Measurements from ENCODE around the gene GLCCI1. TPM values are rescaled to one million over a fixed set of nuclear protein-coding genes. Genes with fewer than 3 reads are reported as not detected.

Gene GLCCI1
- polyA plus RNA-seq (2012; ENCODE audit: insufficient read depth, insufficient read length): 30.9 TPM

DNA sequence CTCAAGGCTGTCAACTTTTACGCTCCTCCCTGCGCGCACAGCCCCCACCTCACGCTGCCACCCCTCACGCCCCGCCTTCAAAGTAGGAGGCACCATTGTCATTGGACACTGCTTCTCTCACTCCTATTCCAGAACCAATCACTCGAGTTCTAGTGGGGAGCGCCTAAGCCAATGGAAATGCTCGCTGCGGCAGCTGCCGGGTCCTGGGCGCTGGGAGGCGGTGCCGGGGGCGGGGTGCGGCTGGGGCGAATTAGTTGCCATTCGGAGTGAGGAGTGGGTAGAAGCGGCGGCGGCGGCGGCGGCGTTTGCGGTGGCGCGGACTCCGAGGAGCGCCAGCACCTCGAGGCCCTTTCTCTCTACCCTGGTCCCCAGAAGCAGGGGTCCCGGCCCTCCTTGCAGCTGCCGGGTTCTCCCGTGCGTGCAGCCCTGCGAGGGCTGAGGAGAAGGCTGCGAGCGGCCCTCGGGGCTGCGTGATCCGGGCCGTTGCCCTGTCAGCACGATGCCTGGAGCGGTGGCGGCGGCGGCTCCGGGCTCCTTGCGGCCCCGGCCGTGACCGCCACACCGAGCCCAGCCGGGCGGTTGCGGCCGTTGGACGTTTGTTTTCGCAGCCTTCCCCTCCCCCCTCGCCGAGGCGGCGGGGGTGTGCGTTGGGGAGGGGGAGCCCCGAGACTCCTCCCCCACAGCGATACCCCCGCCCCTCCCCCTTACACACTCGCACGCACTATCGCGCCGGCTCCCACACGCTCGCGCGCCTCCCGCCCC, at the start of gene GLCCI1:
Gene GLCCI1, plus strand, starts transcription at position 253 of the 762 bp plus-strand sequence. CDS start 555 bp downstream, outside the sequence.
- H3K4me3 ChIP-seq (ENCODE audit: low read length): peak within 1 kb of the TSS; percentile 74
- DNase-seq (ENCODE audit: low read depth, low spot score): peak; percentile 96

DNA sequence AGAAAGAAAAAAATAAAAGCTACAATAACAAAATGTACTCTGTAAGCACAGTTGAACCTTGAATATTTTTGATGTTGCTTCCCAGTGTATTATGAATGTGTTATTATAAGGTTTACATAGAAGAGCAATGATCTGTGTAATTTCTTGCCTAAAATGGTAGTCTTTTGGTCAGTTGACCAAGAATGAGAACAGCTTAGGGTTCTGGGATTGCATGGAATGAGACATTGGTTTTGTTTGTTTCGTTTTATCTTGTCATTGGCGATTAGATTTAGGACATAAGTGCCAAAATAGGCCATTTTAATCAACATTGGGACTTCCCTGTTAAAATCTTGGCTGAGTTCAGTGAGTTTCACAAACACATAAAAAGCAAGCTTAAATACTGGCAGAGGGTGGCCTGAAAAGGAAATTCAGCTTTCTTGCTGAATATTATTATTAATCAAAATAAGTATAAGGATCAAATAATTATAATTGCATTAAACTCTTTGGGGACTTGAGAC, 49.1 kb upstream of the GLCCI1 start:
- H3K4me3 ChIP-seq (ENCODE audit: low read length): no peak overlapping the region
- no peak for DNase-seq (ENCODE audit: low read depth, low spot score)

DNA sequence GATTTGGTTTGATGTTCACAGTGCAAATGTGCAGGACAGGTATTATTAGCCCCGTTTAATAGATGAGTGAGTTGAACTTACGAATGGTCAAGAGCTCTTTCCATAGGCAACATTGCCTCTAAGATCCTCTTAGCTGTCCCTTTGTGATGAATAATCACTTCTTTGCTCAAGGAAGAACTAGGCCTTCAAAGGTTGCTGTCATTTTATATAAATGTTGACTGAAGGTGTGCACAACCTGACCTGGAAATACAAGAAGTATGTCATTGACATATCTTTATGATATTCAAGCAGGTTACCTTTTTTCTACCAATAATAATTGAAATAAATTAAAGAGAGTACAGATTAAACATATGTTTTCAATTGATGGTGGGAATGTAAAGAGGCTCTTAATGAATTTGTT, 48.5 kb upstream of the GLCCI1 start:
- no peak for DNase-seq (ENCODE audit: low read depth, low spot score)
- no peak overlapping the region for H3K4me3 ChIP-seq (ENCODE audit: low read length)

DNA sequence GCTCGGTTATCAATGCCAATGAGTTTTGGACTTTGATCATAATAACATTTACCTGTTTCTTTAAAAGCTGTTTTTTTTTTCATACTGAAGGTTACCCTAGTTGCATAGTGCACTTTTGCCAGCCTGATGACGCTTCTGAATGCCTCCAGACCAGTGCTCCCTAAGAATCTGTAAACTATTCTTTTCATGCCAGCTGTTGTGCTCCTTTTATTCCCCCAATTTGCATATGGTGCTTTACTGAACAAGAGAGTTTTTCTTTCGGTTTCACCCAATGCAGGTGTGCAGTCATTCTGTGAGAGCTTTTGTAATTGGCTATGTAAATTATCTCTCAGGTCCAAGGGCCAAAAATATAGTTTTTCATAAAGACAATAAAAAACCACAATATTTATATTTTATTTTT, 48.1 kb upstream of the GLCCI1 start:
- no peak overlapping the region for H3K4me3 ChIP-seq (ENCODE audit: low read length)
- DNase-seq (ENCODE audit: low read depth, low spot score): no peak

DNA sequence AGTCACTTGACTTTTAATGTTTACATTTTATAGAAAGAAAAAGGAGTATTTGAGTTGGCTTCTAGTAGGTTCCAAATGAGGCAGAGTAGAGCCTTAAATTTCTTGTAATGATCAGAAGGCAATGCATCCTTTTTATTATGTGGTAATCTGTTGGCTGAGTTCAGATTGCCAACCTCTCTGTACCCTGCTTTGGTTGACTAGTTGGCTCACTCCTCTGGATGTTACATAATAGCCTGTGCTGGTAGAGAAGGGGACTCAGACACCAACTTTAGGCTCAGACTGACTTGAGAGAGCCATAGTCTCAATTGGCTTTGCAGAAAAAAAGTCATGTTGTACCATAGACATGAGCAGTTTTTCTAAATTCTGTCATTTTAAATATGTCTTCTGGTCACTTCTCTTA, 46.8 kb upstream of the GLCCI1 start:
- no peak overlapping the region for H3K4me3 ChIP-seq (ENCODE audit: low read length)
- DNase-seq (ENCODE audit: low read depth, low spot score): no peak

DNA sequence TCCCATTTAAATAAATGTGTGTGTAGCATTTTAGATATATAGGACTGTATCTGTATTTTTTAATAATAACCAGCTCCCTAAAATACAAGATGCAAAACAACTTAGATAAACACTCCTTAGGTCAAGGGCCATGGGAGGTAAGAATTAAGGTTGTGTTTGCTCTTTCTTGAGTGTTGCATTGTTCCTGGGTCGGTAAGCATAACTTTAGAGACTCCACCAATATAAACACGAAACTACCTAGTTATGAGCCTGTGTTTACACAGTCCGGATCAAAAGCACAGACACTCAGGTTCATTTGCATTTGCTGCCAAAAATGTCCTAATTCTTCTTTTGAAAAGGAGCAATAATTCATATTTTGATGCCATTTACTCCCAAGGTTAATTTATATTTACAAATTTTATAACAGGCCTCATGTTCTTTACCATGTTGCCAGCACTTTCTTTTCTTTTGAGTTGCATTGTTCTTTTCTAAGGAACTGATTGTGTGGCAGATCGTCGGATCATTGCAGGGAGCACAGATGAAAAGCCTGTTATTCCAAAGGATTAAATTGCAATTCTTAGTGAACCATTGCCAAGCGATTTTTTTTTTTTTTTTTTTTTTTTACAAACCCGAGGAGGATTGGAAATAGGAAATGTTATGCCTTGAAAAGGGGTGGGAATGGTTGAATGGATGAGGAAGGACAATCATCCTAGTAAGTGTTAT, 45.8 kb upstream of the GLCCI1 start:
- H3K4me3 ChIP-seq (ENCODE audit: low read length): no peak overlapping the region
- no peak for DNase-seq (ENCODE audit: low read depth, low spot score)

DNA sequence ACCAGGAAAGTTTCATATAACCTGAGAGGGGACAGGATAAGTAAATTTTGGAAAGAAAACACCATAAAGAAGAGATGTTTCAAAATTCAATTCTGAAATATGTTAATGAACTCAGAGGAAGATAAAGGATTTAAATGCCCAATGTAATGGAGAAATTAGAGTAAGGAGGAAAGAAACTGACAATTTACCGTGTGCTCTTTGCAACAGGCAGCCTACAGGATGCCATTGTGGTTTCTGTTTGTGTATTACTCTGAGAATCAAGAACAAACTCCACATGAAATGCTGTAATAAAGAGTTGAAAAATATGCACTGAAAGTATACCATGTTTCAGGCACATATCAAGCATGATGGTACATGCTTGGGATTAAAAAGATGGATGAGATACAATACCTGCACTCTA, 44.8 kb upstream of the GLCCI1 start:
- H3K4me3 ChIP-seq (ENCODE audit: low read length): no peak overlapping the region

DNA sequence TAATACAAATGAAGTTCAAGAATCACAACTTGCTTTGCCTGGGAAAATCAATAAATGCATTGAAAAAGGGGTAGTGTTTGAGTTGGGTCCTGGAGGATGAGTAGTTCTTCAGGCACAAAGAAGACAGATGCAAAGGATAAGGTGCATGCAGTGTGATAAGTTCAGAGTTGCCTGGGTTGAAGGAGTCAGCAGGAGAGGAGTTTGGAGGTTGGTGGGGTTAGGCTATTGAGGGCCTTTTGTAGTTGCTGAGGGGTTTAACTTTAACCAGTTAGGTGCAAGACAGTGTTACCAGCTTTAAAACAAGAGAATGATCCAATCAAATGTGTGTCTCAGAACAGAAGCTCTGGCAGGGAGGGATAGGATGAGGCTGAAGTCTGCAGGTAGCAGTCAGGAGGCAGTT, 44.3 kb upstream of the GLCCI1 start:
- no peak overlapping the region for H3K4me3 ChIP-seq (ENCODE audit: low read length)
- DNase-seq (ENCODE audit: low read depth, low spot score): no peak

More for the DNA sequence above, 44.8 kb upstream of the GLCCI1 start:
- DNase-seq (ENCODE audit: low read depth, low spot score): peak; percentile 33

DNA sequence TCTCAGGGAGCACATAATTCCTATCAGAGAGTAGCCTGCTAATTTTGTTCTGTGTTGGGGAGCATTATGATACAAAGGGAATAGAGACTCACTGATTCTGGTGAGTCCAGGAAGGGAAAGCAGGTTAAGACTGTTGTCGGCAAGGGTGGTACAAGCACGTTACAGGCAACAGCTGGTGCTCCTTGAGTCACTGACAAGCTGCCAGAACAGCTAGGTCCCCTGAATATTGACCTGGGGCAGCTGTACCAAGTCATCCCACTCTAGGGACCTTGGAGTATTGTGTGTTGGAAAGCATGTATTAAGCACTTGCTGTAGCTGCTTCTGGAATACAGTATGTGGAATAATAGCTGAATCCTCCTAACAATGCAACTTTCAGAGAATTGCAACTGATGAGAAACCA, 37.0 kb upstream of the GLCCI1 start:
- no peak overlapping the region for H3K4me3 ChIP-seq (ENCODE audit: low read length)
- DNase-seq (ENCODE audit: low read depth, low spot score): no peak

DNA sequence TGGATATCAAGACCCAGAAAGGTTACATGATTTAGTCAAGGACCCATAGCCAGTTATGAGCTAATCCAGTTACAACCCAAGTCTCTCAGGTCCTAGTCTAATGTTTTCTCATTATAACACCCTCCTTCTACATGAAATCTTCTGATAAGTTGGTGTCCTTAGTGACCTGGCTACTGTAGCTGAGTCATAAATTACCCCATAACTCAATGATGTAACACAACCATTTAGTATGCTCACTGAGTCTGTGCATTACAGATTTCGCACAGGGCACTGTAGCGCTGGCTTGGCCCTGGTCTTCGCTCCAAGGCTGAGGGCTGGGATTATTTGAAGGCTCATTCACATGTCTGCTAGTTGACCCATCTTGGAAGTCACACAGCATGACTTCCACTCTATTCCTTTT, 36.0 kb upstream of the GLCCI1 start:
- DNase-seq (ENCODE audit: low read depth, low spot score): no peak

DNA sequence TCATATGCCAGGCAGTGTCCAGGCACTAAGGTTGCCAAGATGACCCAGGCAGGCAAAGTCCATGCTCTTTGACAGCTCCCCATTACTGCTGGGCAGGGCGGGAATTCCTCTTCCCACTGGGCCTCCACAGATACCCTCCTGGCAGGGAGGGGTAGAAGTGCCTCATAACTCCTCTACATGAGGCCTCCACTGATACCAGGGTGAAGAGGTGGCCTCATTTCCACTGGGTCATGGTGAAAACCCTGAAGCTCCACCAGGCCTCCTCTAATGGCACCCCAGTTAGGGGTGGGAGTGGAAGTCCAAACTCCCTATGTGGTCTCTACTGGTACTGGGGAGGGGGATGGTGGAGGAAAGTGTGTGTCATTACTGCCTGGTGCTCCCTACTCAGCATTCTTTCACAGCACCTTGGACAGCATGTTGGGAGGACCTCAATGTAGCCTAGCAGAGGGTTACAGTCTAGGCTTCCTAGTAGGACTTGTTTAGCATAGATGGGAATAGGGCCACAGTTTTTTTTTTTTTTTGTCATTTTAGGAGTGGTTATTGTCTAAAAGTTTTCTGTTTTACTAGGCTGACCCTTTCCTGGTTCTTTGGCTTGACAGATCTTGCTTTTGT, 34.6 kb upstream of the GLCCI1 start:
- no peak overlapping the region for H3K4me3 ChIP-seq (ENCODE audit: low read length)
- no peak for DNase-seq (ENCODE audit: low read depth, low spot score)

More for the DNA sequence above, 36.0 kb upstream of the GLCCI1 start:
- H3K4me3 ChIP-seq (ENCODE audit: low read length): no peak overlapping the region

DNA sequence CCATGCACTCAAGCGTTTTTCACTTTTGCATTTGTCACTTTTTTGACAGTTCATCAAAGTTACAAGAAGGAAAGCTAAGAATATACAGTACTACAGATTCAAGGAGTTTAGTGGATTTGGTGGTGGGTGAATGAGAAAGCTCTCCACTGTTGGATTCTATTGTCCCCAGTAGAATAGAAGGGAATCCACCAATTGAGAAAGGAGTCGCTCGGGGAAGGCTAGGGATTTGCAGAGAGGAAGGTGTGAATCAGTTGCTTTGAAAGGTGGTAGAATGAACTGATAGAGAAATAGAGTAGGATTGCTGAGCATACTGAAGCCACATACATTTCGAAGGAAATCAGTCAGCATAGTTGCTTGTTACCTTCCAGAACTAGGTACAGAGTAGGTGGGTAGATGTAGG, 33.7 kb upstream of the GLCCI1 start:
- H3K4me3 ChIP-seq (ENCODE audit: low read length): no peak overlapping the region
- DNase-seq (ENCODE audit: low read depth, low spot score): no peak

DNA sequence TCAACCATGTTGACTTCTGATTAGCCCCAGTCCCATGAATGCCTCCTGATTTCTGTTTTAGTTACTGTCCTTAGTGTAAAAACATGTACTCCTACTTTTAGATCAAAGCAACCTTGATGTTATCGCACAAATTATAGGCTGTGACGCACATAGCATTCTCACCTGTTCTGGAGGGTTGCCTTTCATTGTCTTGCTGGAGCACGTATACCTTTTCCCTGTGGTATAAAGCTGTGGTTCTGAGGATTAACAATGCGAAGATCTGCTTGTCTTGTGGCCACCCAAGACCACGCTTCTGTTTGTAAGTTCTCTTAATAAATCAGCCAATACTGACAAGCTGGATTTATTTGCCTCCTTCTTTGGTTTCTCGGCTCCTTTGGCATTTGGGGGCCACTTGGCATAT, 30.1 kb upstream of the GLCCI1 start:
- no peak overlapping the region for H3K4me3 ChIP-seq (ENCODE audit: low read length)
- DNase-seq (ENCODE audit: low read depth, low spot score): peak; percentile 65

DNA sequence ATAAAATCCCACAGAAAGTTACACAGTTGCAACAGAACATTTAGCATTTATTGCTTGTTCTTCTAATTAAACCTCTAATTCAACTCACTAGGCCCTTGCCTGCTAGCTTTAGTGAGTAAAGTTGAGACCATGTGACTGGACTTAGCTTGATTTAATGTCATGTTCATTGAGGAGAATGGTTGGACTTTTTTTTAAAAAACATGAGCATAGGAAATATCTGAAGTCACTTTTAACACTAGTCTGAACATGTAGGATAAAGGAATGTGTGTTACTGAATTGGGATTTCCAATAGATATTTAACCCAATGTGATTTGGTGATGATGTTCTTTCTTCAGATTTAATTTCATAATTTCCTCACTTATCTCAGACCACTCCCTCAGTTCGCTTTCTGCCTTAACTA, 24.6 kb upstream of the GLCCI1 start:
- DNase-seq (ENCODE audit: low read depth, low spot score): no peak
- no peak overlapping the region for H3K4me3 ChIP-seq (ENCODE audit: low read length)

DNA sequence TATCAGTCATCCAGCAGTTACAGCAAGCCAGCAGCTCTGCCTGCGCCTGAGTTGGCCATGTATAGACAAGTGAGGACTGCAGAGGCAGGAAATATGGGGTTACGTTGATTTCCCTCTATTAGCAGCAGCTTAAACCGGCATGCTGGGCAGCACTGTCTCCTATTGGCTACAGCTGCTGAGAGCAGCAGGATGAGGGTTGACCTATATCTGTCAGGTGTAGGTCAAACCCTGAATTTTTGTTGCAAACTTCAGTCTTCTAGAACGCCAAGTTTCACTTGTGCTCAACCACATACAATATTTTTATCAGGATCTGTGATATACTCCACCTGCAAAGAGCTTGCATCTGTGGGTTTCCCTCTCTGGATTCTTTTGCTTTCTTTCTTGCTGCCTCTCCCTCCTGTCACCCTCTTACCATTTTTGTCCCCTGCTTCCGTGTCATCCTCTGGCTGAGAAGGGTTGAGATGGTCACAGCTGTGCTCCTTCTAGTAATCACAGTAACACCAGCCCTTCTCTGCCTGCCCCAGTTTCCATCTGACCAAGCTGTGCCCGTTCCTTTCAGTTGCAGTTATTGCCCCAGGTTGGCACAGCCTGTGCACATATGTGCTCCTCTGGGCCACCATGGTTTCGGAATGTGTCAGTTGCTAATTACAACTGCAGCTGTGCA, 23.8 kb upstream of the GLCCI1 start:
- peak overlapping the region; percentile 34 for H3K4me3 ChIP-seq (ENCODE audit: low read length)
- DNase-seq (ENCODE audit: low read depth, low spot score): peak; percentile 90

DNA sequence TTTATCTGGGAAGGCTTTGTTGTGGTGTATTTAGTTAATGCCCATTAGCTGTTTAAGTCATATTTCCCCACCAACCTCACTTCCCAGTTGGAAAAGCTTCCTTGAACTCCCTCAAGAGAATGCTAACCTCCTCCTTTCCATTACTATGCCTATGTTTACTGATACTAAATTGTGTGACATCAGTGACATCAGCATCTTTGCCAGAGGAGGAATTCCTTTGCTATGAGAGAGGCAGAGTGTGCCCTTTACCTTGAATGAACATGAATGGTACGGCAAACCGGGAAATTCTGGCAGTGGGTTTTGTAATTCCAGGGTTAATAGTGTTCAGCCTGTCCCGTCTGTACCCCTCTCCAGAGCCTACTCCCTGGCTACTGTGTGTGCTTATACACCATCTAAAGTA, 22.1 kb upstream of the GLCCI1 start:
- no peak overlapping the region for H3K4me3 ChIP-seq (ENCODE audit: low read length)
- no peak for DNase-seq (ENCODE audit: low read depth, low spot score)

DNA sequence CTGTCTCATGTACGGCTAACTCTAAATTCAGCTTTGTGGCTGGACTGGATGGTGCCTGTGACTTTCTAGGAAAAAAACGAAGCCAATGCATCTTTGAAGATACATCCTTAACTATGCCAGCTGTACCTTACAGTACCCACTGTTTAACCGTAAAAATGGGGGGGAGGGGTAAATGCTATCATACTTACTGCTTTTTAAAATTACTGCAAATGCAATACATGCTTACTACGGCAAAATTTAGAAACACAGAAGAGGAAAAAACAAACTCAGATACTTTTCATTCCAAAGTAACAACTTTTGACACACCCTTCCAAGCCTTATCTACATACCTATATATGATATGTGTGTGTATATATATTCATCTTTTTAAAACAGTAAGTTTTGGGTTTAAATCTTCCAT, 20.4 kb upstream of the GLCCI1 start:
- DNase-seq (ENCODE audit: low read depth, low spot score): peak; percentile 63
- H3K4me3 ChIP-seq (ENCODE audit: low read length): no peak overlapping the region

DNA sequence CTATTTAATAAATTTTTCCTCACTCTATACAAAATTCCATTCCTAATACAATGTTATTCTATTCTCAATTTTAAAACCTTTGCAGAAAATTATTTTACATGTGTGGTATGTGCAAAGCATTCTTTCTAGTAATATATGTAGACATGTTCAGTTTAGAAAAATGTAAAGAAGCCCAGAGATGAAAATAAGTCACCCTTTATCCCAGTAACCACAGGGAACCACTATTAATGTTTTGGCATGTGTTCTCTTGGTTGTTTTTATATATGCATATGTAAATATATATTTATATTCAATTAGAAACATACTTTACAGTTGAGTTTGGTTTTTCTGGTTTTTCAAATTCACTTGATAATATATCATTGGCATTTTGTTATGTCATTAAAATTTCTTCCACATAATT, 14.8 kb upstream of the GLCCI1 start:
- no peak for DNase-seq (ENCODE audit: low read depth, low spot score)
- H3K4me3 ChIP-seq (ENCODE audit: low read length): no peak overlapping the region

DNA sequence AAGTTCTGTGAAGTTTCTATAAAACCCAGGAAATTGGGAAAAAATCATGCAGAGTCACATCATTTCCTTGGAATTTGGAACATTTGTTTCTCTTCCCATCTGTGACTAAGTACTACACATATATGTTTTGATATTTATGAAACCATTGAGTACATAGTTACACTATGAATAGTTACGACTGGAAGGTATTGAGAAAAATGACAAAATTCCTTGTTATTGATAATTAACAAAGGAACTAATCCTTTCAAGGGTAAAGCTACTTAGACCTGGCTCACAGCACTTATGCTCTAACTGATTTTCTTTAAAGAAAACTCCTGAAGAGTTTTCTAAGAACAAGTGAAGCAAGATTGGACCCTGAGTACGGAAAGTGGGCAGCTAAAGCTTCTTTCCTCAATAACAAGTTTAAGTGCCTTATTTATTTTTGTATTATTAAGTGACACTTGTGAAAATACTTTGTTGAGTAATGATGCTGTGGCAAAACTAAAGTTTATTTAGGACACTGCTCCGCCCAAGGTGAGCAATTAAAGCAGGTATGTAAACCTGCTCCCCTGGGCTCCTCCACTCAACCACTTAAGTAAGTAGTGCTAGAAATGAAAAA, 12.0 kb upstream of the GLCCI1 start:
- H3K4me3 ChIP-seq (ENCODE audit: low read length): no peak overlapping the region
- no peak for DNase-seq (ENCODE audit: low read depth, low spot score)

All from Jurkat, Clone E6-1 (cell line).